GM19328 (cell line): ENCODE measurements around the gene MTA2.

Experiments
- ATAC-seq: cut with Tn5 transposase; IDR thresholded peaks from one replicate; pipeline ENCODE4 v1.9.1; 2021; ENCODE audit warnings: mild to moderate bottlenecking, moderate library complexity; ENCODE audit not compliant: unreplicated experiment

The MTA2 gene

DNA sequence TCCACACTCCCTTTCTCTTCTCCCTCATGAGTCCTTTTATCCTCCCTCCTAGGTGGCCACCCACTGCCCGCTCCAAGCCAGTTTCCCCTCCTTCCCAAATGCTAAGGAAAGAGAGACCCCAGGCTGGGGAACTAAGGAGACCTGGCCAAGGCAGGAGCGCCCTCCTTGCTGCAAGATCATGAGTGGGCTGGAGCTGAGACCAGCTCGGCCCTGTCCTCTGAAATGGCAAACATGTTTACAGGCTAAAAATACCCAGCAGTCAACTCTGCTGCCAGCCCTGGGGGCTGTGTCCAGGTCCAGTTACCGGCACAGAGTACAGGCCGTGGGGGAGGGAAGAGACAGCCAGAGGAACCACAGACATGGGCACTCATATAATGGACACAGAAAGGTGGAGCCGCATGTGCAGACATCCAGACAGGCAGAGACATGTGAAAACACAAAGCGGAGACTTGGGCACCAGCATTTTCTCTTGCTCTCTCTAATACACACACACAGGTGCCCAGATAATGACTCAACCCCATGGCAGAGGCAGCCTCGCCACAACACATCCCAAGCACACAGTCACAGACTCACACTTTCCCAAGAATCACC, 53.9 kb downstream of the MTA2 start:
- ATAC-seq = no peak

DNA sequence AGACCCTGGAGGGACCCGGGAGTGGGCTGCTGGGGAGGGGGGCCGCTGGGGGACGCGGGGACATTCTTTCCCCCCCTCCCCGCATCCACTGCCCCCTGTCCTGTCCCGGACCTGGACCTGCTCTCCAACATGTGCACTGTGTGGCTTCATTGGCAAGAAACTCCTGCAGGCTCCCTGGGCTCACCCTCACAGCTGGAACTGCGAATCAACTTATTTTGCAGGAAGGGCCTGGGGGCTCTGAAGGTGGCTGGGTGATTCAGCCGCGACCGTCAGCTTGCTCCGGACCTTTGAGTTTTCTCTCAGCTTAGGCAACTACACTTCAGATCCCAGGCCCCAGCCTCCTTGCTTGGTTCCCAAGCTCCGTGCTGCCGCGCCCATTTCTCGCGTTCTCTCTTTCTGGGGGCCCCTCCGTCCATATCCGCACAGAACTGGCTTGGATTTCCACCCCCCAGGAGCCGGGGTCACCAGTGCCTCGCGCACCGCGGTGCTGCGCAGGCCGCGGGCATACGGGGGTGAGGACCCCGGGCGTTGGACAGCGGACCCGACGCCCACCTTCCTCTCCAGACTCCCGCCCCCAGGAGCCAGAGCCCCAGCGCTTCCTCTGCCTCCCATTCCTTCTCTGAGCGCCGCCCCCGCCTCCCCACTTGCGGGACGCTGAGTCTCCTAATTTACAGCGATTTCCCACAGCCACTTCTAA, 54.6 kb downstream of the MTA2 start:
- ATAC-seq = no peak

DNA sequence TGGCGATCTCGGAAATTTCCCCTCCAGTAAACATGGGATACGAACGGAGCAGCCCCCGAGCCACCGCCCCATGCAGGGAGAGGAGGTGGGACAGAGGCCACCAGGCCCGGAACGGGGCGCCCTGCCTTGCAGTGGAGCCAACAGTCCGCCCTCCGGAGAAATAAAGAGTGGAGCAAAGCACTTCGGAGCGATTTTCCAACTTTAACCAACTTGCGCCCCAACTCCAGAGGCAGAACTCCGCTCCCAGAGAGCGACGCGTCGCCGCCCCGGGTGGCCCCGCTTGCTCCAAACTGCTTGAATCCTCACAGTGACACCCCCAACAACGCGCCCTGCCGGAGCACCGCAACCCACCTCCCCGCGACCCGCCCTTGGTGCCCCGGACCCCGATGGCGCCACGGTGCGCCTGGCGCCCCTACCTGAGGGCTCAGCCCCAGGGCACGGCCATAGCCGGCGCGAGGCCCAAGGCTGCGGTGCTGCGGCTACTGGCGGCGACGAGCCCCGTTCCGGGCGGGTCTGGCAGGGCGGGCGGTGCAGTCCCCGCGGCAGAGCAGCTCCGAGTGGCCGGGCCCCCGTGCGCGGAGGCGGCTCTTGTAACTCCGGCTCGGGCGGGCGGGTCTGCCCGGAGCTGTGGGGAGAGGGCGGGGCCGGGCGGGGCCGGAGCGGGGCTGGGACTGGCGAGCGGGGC, 55.3 kb downstream of the MTA2 start, which contains the start of gene AHNAK:
Gene AHNAK, minus strand, starts transcription at position 563 of the 685 bp plus-strand sequence. CDS start 10,708 bp downstream, outside the sequence.
- no peak for ATAC-seq

DNA sequence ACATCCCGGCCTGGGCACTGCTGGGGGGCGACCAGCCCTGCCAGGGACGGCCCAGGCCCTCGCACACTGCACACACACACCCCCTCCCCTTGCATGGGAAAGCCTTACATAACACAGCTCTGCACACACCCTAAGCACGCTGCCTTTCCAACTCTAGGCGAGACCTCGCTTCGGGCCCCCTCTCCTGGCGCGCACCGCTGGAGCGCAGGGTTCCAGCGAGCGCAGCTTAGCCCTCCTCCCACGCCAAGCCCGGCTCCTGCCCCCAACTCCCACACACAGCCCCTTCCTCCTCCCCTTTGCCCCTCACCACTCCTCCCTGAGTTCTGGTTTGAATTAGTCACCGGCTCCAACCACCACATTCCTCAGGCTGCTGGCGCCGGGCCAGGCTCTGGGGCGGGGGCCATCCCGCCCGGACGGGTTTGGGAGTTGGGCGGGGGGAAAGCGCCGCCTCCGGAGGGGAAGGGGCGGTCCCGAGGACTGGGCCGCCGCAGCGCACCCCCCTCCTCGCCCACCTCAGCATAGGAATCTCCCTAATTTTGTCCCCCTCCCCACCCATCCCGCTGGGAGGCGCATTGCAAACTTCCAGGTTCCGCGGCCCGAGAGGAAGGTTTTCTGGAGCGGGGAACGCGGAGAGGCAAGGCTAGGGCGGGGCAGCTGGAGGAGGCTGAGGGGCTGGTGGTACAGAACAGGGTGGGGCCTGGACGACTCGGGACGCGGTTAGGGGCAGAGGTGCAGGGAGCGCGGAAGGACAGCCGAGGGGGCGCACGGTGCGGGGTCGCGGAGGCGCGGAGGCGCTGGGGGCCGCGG, 56.0 kb downstream of the MTA2 start:
- ATAC-seq = no peak

DNA sequence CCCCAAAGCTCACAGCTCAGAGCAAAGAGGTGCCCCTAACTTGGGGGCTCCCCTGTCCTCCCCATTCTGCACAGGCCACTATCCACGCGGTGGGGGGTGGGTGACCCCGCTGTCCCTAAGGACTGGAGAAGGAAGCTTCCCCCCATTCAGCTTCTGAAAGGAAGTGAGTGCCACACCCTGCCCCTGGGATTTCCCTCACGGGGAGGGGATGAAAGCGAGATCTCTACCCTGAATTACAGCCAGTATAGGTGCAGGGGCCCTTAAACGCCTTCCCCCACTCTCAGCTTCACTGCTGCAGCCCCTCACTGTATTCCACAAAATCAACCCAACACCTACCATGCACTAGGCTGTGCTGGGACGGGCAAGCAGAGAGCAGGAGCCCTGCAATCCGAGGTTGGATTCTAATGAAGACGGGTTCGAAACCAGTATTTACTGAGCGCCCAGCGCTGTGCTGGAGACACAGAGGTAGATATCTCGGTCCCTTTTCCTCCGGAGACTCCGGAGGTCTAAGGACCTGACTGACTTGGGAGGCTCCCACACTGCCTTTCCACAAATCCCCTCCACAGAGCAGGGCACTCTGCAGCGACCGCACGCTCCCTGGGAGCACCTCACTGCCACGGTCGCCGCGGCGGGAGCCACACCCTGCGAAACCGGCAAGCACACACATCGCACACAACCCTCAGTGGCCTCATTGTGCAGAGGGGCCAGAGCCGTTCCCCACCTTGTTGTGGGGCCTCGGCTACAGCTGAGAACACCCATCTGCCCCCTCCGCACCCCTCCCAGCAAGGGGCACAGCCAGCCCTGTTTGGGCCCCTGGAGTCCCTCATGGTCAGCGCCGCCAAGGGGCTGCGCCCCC, 56.9 kb downstream of the MTA2 start:
- no peak for ATAC-seq

DNA sequence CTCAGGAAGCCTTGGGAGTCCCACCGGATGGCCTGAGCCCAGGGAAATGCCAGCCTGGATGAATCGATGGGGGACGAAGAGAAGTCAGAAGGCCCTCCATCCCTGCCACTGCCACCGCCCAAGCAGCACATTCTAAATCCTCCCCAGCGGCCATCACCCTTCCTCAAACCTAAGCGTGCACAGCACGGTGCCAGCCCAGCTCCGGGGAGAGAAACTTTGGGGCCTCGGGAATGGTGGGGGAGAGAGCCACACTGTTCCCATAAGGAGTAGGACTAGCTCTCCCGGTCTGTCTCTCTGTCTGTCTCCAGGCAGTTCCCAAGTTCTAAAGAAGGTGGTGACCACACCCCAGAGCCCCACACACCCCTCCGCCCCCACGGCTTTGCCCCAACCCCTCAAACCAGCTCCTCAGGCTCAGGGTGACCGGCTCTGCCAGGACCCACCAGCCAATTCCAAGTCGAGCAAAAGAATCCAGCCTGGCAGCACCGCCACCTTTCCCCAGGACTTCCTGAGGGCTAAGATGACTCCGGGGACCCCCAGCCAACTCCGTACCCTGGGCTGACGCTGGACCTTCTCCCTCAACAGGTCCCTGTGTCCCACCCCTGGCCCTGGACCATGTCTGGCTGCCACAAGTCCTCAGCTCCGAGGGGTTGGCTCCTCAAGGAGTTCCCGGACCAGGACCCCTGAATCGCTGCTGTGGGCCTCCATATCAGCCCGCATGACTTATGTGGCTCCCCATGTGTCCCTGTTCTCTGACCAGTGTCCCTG, 57.8 kb downstream of the MTA2 start:
- no peak for ATAC-seq
